ENCODE measurements around the gene PCSK5. TPM values are rescaled to one million over a fixed set of nuclear protein-coding genes. Genes with fewer than 3 reads are reported as not detected.

The PCSK5 gene
- total and polyA plus RNA-seq, 2 donors (not counting 1 experiment from before 2014, with no cell fraction given): 0.09 TPM; not detected in 1

- ATAC-seq (ENCODE audit: low read depth) (no peak), DNase-seq (no peak)
- POLR2A ChIA-PET: no interaction called here
- Histone ChIP-seq H3K27ac (ENCODE audit: low read length in 2 of 2) (no peak overlapping the region), H3K36me3 (replicated peaks in 1 of 2; ENCODE audit: control extremely low read depth in 1 of 2, control insufficient read depth in 1 of 2, extremely low read depth in 1 of 2, insufficient read depth in 2 of 2, low read length in 1 of 2) (no peaks in the 10 kb centered on the region), H2AFZ (ENCODE audit: insufficient read depth, low read depth, low read length, poor library complexity, severe bottlenecking) (no peak overlapping the region), H3K4me1 (ENCODE audit: control insufficient read depth in 2 of 2, insufficient read depth in 2 of 2, low read length in 2 of 2) (no peaks in the 10 kb centered on the region), H3K9me3 (ENCODE audit: control extremely low read depth in 1 of 3, control insufficient read depth in 2 of 3, insufficient read depth in 1 of 3, low read length in 2 of 3) (no peaks in the 10 kb centered on the region), H3K4me2 (replicated peaks; ENCODE audit: low read depth, low read length, poor library complexity, severe bottlenecking) (no peak overlapping the region), H3K79me2 (ENCODE audit: control insufficient read depth, insufficient read depth, low read length) (no peaks in the 10 kb centered on the region), H4K20me1 (ENCODE audit: control insufficient read depth, insufficient read depth, low read length, poor library complexity, severe bottlenecking) (no peaks in the 10 kb centered on the region), H3K4me3 (ENCODE audit: control extremely low read depth in 1 of 5, extremely low read depth in 1 of 5, insufficient read depth in 1 of 5, low read depth in 2 of 5, low read length in 4 of 5) (no peak overlapping the region), H3K27me3 (replicated peaks in 1 of 4; ENCODE audit: control extremely low read depth in 1 of 4, control insufficient read depth in 3 of 4, insufficient read depth in 4 of 4, low read length in 3 of 4) (peaks cover 0 to 3% (median 0%) of the 10 kb centered on the region in 4 experiments), H3K9ac (ENCODE audit: low read length) (no peak overlapping the region)
- no peaks in the 10 kb centered on the region for H3K4me1 Mint-ChIP-seq
- peaks cover 13% of the 10 kb centered on the region for H3K27me3 Mint-ChIP-seq
- CTCF ChIA-PET: no interaction called here
- intact Hi-C loops (cut with micrococcal nuclease): no loop called here
- H3K27ac Mint-ChIP-seq: no peak overlapping the region
- TF ChIP-seq EZH2 (IDR thresholded peaks at IDR 0.05; ENCODE audit: borderline replicate concordance, insufficient read depth, low read depth, low read length, poor library complexity, severe bottlenecking): no peak
- TF ChIP-seq, protein P1, sequence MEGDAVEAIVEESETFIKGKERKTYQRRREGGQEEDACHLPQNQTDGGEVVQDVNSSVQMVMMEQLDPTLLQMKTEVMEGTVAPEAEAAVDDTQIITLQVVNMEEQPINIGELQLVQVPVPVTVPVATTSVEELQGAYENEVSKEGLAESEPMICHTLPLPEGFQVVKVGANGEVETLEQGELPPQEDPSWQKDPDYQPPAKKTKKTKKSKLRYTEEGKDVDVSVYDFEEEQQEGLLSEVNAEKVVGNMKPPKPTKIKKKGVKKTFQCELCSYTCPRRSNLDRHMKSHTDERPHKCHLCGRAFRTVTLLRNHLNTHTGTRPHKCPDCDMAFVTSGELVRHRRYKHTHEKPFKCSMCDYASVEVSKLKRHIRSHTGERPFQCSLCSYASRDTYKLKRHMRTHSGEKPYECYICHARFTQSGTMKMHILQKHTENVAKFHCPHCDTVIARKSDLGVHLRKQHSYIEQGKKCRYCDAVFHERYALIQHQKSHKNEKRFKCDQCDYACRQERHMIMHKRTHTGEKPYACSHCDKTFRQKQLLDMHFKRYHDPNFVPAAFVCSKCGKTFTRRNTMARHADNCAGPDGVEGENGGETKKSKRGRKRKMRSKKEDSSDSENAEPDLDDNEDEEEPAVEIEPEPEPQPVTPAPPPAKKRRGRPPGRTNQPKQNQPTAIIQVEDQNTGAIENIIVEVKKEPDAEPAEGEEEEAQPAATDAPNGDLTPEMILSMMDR (IDR thresholded peaks at IDR 0.05): no peak
- H3K9me3 Mint-ChIP-seq (ENCODE audit: insufficient read depth): no peaks in the 10 kb centered on the region
- no CpG with 5 or more reads among the region's 4 CpGs for WGBS (ENCODE audit: insufficient coverage)
- no peak overlapping the region for H3K4me3 Mint-ChIP-seq
These were observed 461.6 kb downstream of the PCSK5 start for GRCh38 chr9:76352026-76352620.

- TF ChIP-seq, protein P1 (IDR thresholded peaks at IDR 0.05): no peak
These were observed 462.8 kb downstream of the PCSK5 start for GRCh38 chr9:76353280-76353679.

More at GRCh38 chr9:76353280-76353679, 462.8 kb downstream of the PCSK5 start:
- H3K9me3 ChIP-seq (ENCODE audit: control extremely low read depth in 1 of 3, control insufficient read depth in 2 of 3, insufficient read depth in 1 of 3, low read length in 2 of 3): no peaks in the 10 kb centered on the region
- no peak overlapping the region for H3K4me2 ChIP-seq (replicated peaks; ENCODE audit: low read depth, low read length, poor library complexity, severe bottlenecking)
- H3K4me1 Mint-ChIP-seq: no peaks in the 10 kb centered on the region
- H3K4me3 Mint-ChIP-seq: no peak overlapping the region
- ATAC-seq (ENCODE audit: low read depth): no peak
- no peaks in the 10 kb centered on the region for H3K36me3 ChIP-seq (replicated peaks in 1 of 2; ENCODE audit: control extremely low read depth in 1 of 2, control insufficient read depth in 1 of 2, extremely low read depth in 1 of 2, insufficient read depth in 2 of 2, low read length in 1 of 2)
- no peak overlapping the region for H3K9ac ChIP-seq (ENCODE audit: low read length)
- no peak overlapping the region for H3K4me3 ChIP-seq (ENCODE audit: control extremely low read depth in 1 of 5, extremely low read depth in 1 of 5, insufficient read depth in 1 of 5, low read depth in 2 of 5, low read length in 4 of 5)
- H3K27ac ChIP-seq (ENCODE audit: low read length in 2 of 2): no peak overlapping the region
- peaks cover 0 to 3% (median 0%) of the 10 kb centered on the region in 4 experiments for H3K27me3 ChIP-seq (replicated peaks in 1 of 4; ENCODE audit: control extremely low read depth in 1 of 4, control insufficient read depth in 3 of 4, insufficient read depth in 4 of 4, low read length in 3 of 4)
- no peak overlapping the region for H2AFZ ChIP-seq (ENCODE audit: insufficient read depth, low read depth, low read length, poor library complexity, severe bottlenecking)
- peaks cover 11% of the 10 kb centered on the region for H3K27me3 Mint-ChIP-seq
- no peaks in the 10 kb centered on the region for H3K79me2 ChIP-seq (ENCODE audit: control insufficient read depth, insufficient read depth, low read length)
- CTCF ChIA-PET: no interaction called here
- intact Hi-C loops (cut with micrococcal nuclease): no loop called here
- H3K9me3 Mint-ChIP-seq (ENCODE audit: insufficient read depth): no peaks in the 10 kb centered on the region
- H3K4me1 ChIP-seq (ENCODE audit: control insufficient read depth in 2 of 2, insufficient read depth in 2 of 2, low read length in 2 of 2): no peaks in the 10 kb centered on the region
- H3K27ac Mint-ChIP-seq: no peak overlapping the region
- no peak for DNase-seq
- WGBS (ENCODE audit: insufficient coverage): 70% methylated on average over 2 of the region's 5 CpGs
- no peaks in the 10 kb centered on the region for H4K20me1 ChIP-seq (ENCODE audit: control insufficient read depth, insufficient read depth, low read length, poor library complexity, severe bottlenecking)
- POLR2A ChIA-PET: no interaction called here
